Ectodermal cell (in vitro differentiated cells): ENCODE results near the gene AGAP2.
"Not testable (repeated sequence)": the region's sequence is repeated elsewhere in the genome, so short reads cannot be mapped to it uniquely, and the experiment has no call there.

ENCODE experiments used
- H3K27ac ChIP-seq: 2 replicates; pipeline ENCODE4 v1.7.0; 2013; ENCODE audit warnings: mild to moderate bottlenecking, low read depth, low read length; ENCODE audit not compliant: insufficient read depth, poor library complexity, severe bottlenecking
- H3K27me3 ChIP-seq: 2 replicates; pipeline ENCODE4 v1.7.0; 2013; ENCODE audit warnings: mild to moderate bottlenecking, low read length; ENCODE audit not compliant: insufficient read depth, control insufficient read depth, poor library complexity, severe bottlenecking
- H3K36me3 ChIP-seq: one replicate; pipeline ENCODE4 v1.7.0; 2013; ENCODE audit warnings: low read length; ENCODE audit not compliant: control insufficient read depth, insufficient read depth
- H3K4me1 ChIP-seq: one replicate; pipeline ENCODE4 v1.7.0; 2013; ENCODE audit warnings: low read length; ENCODE audit not compliant: control insufficient read depth, insufficient read depth
- H3K4me3 ChIP-seq: 2 replicates; pipeline ENCODE4 v1.7.0; 2013; ENCODE audit warnings: low read depth, low read length, control low read depth; ENCODE audit not compliant: insufficient read depth
- H3K9me3 ChIP-seq: 2 replicates; pipeline ENCODE4 v1.7.0; 2013; ENCODE audit warnings: mild to moderate bottlenecking, low read length, moderate library complexity; ENCODE audit not compliant: control insufficient read depth
- WGBS, 2 experiments: methylation state at CpG; one replicate each; pipeline ENCODE4 v1.1.7; 2013; ENCODE audit warnings: missing lambda C conversion rate in 2 of 2; 5-methylcytosine and 5-hydroxymethylcytosine counted together

The AGAP2 gene

GRCh38 chr12:57724003-57724935 lies 14.3 kb downstream of the AGAP2 start:
- peaks cover 61% of the 10 kb centered on the region for H3K27me3 ChIP-seq
- 83 to 87% methylated on average over 12 of the region's 12 CpGs for WGBS, 2 experiments

GRCh38 chr12:57723630-57723962 lies 14.9 kb downstream of the AGAP2 start:
- H3K27me3 ChIP-seq = peaks cover 54% of the 10 kb centered on the region
- no peaks in the 10 kb centered on the region for H3K4me1 ChIP-seq
- H3K36me3 ChIP-seq = peaks cover 5% of the 10 kb centered on the region
- no peaks in the 10 kb centered on the region for H3K9me3 ChIP-seq
- WGBS, 2 experiments = 84 to 100% methylated on average over 1 of the region's 2 CpGs
- no peak overlapping the region for H3K27ac ChIP-seq
- no peak overlapping the region for H3K4me3 ChIP-seq

More at GRCh38 chr12:57724003-57724935, 14.3 kb downstream of the AGAP2 start:
- peaks cover 4% of the 10 kb centered on the region for H3K36me3 ChIP-seq
- no peak overlapping the region for H3K27ac ChIP-seq
- no peaks in the 10 kb centered on the region for H3K9me3 ChIP-seq
- no peak overlapping the region for H3K4me3 ChIP-seq
- H3K4me1 ChIP-seq = no peaks in the 10 kb centered on the region

GRCh38 chr12:57722716-57723629 lies 15.6 kb downstream of the AGAP2 start:
- H3K4me1 ChIP-seq = no peaks in the 10 kb centered on the region
- 67 to 69% methylated on average over 11 of the region's 11 CpGs for WGBS, 2 experiments
- no peaks in the 10 kb centered on the region for H3K9me3 ChIP-seq
- peaks cover 12% of the 10 kb centered on the region for H3K36me3 ChIP-seq
- H3K27me3 ChIP-seq = peaks cover 48% of the 10 kb centered on the region
- H3K27ac ChIP-seq = no peak overlapping the region
- no peak overlapping the region for H3K4me3 ChIP-seq

- not testable (repeated sequence) for H3K4me3 ChIP-seq, H3K27ac ChIP-seq, H3K4me1 ChIP-seq, H3K9me3 ChIP-seq
- Histone ChIP-seq H3K27me3 (peaks cover 38% of the 10 kb centered on the region), H3K36me3 (peaks cover 16% of the 10 kb centered on the region)
- WGBS, 2 experiments = 91 to 94% methylated on average over 16 of the region's 16 CpGs
Observed at GRCh38 chr12:57721846-57722608, 16.5 kb downstream of the AGAP2 start.

GRCh38 chr12:57720606-57721595 lies 17.6 kb downstream of the AGAP2 start:
- Histone ChIP-seq H3K36me3 (peaks cover 16% of the 10 kb centered on the region), H3K4me1 (no peaks in the 10 kb centered on the region), H3K4me3 (no peak overlapping the region), H3K27ac (no peak overlapping the region), H3K27me3 (peaks cover 27% of the 10 kb centered on the region), H3K9me3 (no peaks in the 10 kb centered on the region)
- WGBS, 2 experiments = 90 to 93% methylated on average over 11 of the region's 11 CpGs

- Histone ChIP-seq H3K36me3 (peaks cover 16% of the 10 kb centered on the region), H3K27ac (no peak overlapping the region), H3K4me3 (no peak overlapping the region), H3K9me3 (no peaks in the 10 kb centered on the region), H3K27me3 (peaks cover 19% of the 10 kb centered on the region), H3K4me1 (no peaks in the 10 kb centered on the region)
- WGBS, 2 experiments = 94% methylated on average over 20 of the region's 20 CpGs
Observed at GRCh38 chr12:57719777-57720605, 18.6 kb downstream of the AGAP2 start.

GRCh38 chr12:57718641-57719528 lies 19.7 kb downstream of the AGAP2 start:
- Histone ChIP-seq H3K9me3 (no peaks in the 10 kb centered on the region), H3K27me3 (peaks cover 8% of the 10 kb centered on the region), H3K4me3 (no peak overlapping the region), H3K27ac (no peak overlapping the region), H3K4me1 (no peaks in the 10 kb centered on the region), H3K36me3 (peaks cover 16% of the 10 kb centered on the region)
- WGBS, 2 experiments = 92 to 94% methylated on average over 15 of the region's 15 CpGs
